HEK293 (cell line): ENCODE data around the gene SYNPO2.

Experiments
- CTCF ChIP-seq: fragments of 450-650 bp; formaldehyde crosslinking; IDR thresholded peaks from 2 replicates; pipeline ENCODE4 v1.5.1; 2016; ENCODE audit warnings: missing biosample characterization, missing genetic modification characterization
- ZNF785 ChIP-seq: fragments of 450-650 bp; formaldehyde crosslinking; IDR thresholded peaks from 2 replicates; pipeline ENCODE4 v1.5.1; 2016; ENCODE audit warnings: missing biosample characterization, missing genetic modification characterization
- TF ChIP-seq, protein P1 (sequence below): IDR thresholded peaks from 2 replicates; pipeline ENCODE4 v1.6.1; 2011; ENCODE audit warnings: mild to moderate bottlenecking, low read depth, low read length, borderline replicate concordance

- no peak for TF ChIP-seq ZNF785 (tag by site-specific recombination)
- TF ChIP-seq CTCF (tag by site-specific recombination): no peak
- TF ChIP-seq, protein P1, sequence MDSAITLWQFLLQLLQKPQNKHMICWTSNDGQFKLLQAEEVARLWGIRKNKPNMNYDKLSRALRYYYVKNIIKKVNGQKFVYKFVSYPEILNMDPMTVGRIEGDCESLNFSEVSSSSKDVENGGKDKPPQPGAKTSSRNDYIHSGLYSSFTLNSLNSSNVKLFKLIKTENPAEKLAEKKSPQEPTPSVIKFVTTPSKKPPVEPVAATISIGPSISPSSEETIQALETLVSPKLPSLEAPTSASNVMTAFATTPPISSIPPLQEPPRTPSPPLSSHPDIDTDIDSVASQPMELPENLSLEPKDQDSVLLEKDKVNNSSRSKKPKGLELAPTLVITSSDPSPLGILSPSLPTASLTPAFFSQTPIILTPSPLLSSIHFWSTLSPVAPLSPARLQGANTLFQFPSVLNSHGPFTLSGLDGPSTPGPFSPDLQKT: no peak
Observed at GRCh38 chr4:119028296-119028695, 139.6 kb downstream of the SYNPO2 start.
